Breast epithelium (tissue), 3 donors: ENCODE results near the gene LIMS3.
"Not testable (repeated sequence)": the region's sequence is repeated elsewhere in the genome, so short reads cannot be mapped to it uniquely, and the experiment has no call there.

Experiments used
- CTCF ChIP-seq, 3 donors: fragments of 450-650 bp; IDR thresholded peaks; one replicate each; pipeline ENCODE4 v1.5.1; 2016 to 2017; ENCODE audit warnings: antibody characterized with exemption in 3 of 3, mild to moderate bottlenecking in 3 of 3, moderate library complexity in 3 of 3
- POLR2A ChIP-seq: fragments of 450-650 bp; IDR thresholded peaks from one replicate; pipeline ENCODE4 v1.6.1; 2016; ENCODE audit warnings: antibody characterized with exemption, mild to moderate bottlenecking, moderate library complexity
- POLR2AphosphoS5 ChIP-seq, 3 donors: sonication (generic); formaldehyde crosslinking; IDR thresholded peaks; one replicate each; pipeline ENCODE4 v1.6.1; 2017; ENCODE audit warnings: antibody characterized with exemption in 3 of 3

DNA sequence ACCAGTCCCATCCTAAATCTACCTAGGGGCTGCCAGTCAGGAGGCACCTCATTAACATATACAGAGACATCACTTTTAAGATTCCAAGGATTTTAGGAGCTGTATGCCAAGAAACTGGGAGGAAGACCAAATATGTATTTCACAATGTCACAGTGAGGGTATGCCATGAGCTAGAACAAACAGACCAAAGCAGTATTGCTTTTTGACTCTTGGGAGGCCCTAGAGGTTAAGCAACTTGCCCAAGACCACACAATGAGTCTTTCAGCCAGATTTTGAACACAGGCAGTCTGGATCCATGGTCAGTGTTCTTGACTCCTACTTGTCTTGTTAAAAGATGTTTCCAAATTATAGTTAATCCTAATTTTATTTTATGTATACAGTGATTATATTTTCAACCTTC is 12.3 kb downstream of the LIMS3 start:
- not testable (repeated sequence) for TF ChIP-seq CTCF (IDR thresholded peaks at IDR 0.05); POLR2A; POLR2AphosphoS5 (IDR thresholded peaks at IDR 0.05)
